ENCODE measurements around the gene NUP160.
"Not testable (repeated sequence)": the region's sequence is repeated elsewhere in the genome, so short reads cannot be mapped to it uniquely, and the experiment has no call there.

GRCh38 chr11:47866892-47867291, 18.7 kb upstream of the NUP160 start:
- not testable (repeated sequence) for TF ChIP-seq POLR2A (IDR thresholded peaks at IDR 0.05; ENCODE audit: low read depth, low read length); CTCF (conservative IDR thresholded peaks at IDR 0.05; ENCODE audit: low read depth, low read length); CEBPB (IDR thresholded peaks at IDR 0.05; ENCODE audit: low read depth, low read length); MXI1 (IDR thresholded peaks at IDR 0.05; ENCODE audit: borderline replicate concordance, low read depth, low read length)
